HCT116 (cell line): ENCODE data around the gene RGL2. TPM values are rescaled to one million over a fixed set of nuclear protein-coding genes. Genes with fewer than 3 reads are reported as not detected.
A peak's percentile ranks its signal among the peaks of the same experiment; 100 is the strongest.
"Not testable (repeated sequence)": the region's sequence is repeated elsewhere in the genome, so short reads cannot be mapped to it uniquely, and the experiment has no call there.

ENCODE experiments used
- ATAC-seq: fragments of 200-7000 bp; cut with Tn5 transposase; 2 replicates; pipeline ENCODE4 v1.9.1; 2020; ENCODE audit warnings: mild to moderate bottlenecking, moderate library complexity
- BruUV-seq: library from RNA; stranded (reverse); fragments of 400-500 nt; replicated peaks from 2 replicates; lab custom pipeline; 2021; lab: Mats Ljungman, UMichigan
- CTCF ChIA-PET: fragments of 300-600 bp; sonication (Branson Sonifier 250); formaldehyde crosslinking; loops from one replicate; lab custom pipeline; 2021; ENCODE audit warnings: antibody characterized with exemption; lab: Charles Lee
- POLR2A ChIA-PET: fragments of 300-600, 350-600 bp; sonication (Branson Sonifier 250); formaldehyde crosslinking; loops from one replicate; lab custom pipeline; 2021; ENCODE audit warnings: antibody characterized with exemption; lab: Charles Lee
- RAD21 ChIA-PET, 2 experiments: fragments of 300-600 bp; sonication (Branson Sonifier 250); formaldehyde crosslinking; loops; one replicate each; lab custom pipeline; 2023; ENCODE audit warnings: low total read pairs in 2 of 2; ENCODE audit not compliant: uncharacterized antibody in 2 of 2, unreplicated experiment in 2 of 2, low non-redundant PET in 1 of 2; lab: Charles Lee
- DNase-seq: peaks from one replicate; pipeline ENCODE4 v3.0.0-alpha.2; 2010; ENCODE audit warnings: low read depth, low spot score
- H2AFZ ChIP-seq: fragments of 200-600 bp; shearing (Covaris generic), sonication (generic); 2 replicates; pipeline ENCODE4 v1.6.1; 2017; ENCODE audit warnings: low read depth, mixed run types, mixed read lengths, antibody characterized with exemption, low read length; ENCODE audit not compliant: poor library complexity, severe bottlenecking
- H3K27ac ChIP-seq: 2 replicates; pipeline ENCODE4 v1.5.1; 2012; ENCODE audit warnings: low read depth, low read length
- H3K27me3 ChIP-seq: fragments of 200-600 bp; sonication (generic); 2 replicates; pipeline ENCODE4 v1.6.1; 2016; ENCODE audit warnings: mixed run types, low read length, mixed read lengths; ENCODE audit not compliant: insufficient read depth
- H3K36me3 ChIP-seq, 2 experiments: fragments of 200-500 bp in 1 of 2; fragments of 200-600 bp in 1 of 2; sonication (Bioruptor generic) in 1 of 2; sonication (generic) in 1 of 2; 2 replicates each; pipeline versions ENCODE4 v1.5.1 to v1.6.1; 2014 to 2016; ENCODE audit warnings: low read length in 2 of 2, inconsistent platforms in 1 of 2, mixed read lengths in 1 of 2, mixed run types in 1 of 2; ENCODE audit not compliant: insufficient read depth in 2 of 2, control insufficient read depth in 1 of 2
- H3K4me1 ChIP-seq, 2 experiments: fragments of 200-600 bp in 1 of 2; sonication (generic) in 1 of 2; 2 replicates each; pipeline versions ENCODE4 v1.5.1 to v1.6.1; 2012 to 2017; ENCODE audit warnings: low read length in 2 of 2, inconsistent platforms in 1 of 2, mild to moderate bottlenecking in 1 of 2, mixed read lengths in 1 of 2, mixed run types in 1 of 2, moderate library complexity in 1 of 2; ENCODE audit not compliant: insufficient read depth in 2 of 2, control insufficient read depth in 1 of 2
- H3K4me2 ChIP-seq: fragments of 200-600 bp; sonication (generic); 2 replicates; pipeline ENCODE4 v1.6.1; 2017; ENCODE audit warnings: mixed run types, low read length, mixed read lengths
- H3K4me3 ChIP-seq, 2 experiments: fragments of 200-600 bp in 1 of 2; sonication (generic) in 1 of 2; replicated peaks in 1 of 2; 2 replicates each; pipeline ENCODE4 v1.5.1; 2011 to 2016; ENCODE audit warnings: low read length in 2 of 2, control low read depth in 1 of 2, low read depth in 1 of 2, mild to moderate bottlenecking in 1 of 2, mixed read lengths in 1 of 2, mixed run types in 1 of 2
- H3K79me2 ChIP-seq: fragments of 200-600 bp; sonication (generic); 2 replicates; pipeline ENCODE4 v1.6.1; 2017; ENCODE audit warnings: mild to moderate bottlenecking, mixed run types, low read length, moderate library complexity, mixed read lengths; ENCODE audit not compliant: insufficient read depth
- H3K9ac ChIP-seq: fragments of 200-600 bp; sonication (generic); 2 replicates; pipeline ENCODE4 v1.6.1; 2016; ENCODE audit warnings: low read length, mixed read lengths
- H3K9me2 ChIP-seq: fragments of 200-600 bp; sonication (generic), shearing (Covaris generic); 2 replicates; pipeline ENCODE4 v1.6.1; 2017; ENCODE audit warnings: mixed run types, mild to moderate bottlenecking, moderate library complexity; ENCODE audit not compliant: insufficient read depth
- H3K9me3 ChIP-seq, 2 experiments: fragments of 200-500 bp in 1 of 2; fragments of 200-600 bp in 1 of 2; sonication (Bioruptor generic) in 1 of 2; sonication (generic) in 1 of 2; 2 replicates each; pipeline ENCODE4 v1.6.1; 2014 to 2017; ENCODE audit warnings: low read length in 2 of 2, mixed read lengths in 2 of 2, inconsistent platforms in 1 of 2, low read depth in 1 of 2, mild to moderate bottlenecking in 1 of 2, mixed run types in 1 of 2, moderate library complexity in 1 of 2; ENCODE audit not compliant: control insufficient read depth in 1 of 2, insufficient read depth in 1 of 2
- H4K20me1 ChIP-seq: fragments of 200-600 bp; sonication (generic), shearing (Covaris generic); 2 replicates; pipeline ENCODE4 v1.6.1; 2017; ENCODE audit warnings: mixed run types, mild to moderate bottlenecking, moderate library complexity; ENCODE audit not compliant: insufficient read depth
- POLR2A ChIP-seq: IDR thresholded peaks from 2 replicates; pipeline ENCODE4 v1.7.0; 2011; ENCODE audit warnings: borderline replicate concordance; ENCODE audit not compliant: insufficient read depth, insufficient read length; ENCODE audit errors: extremely low read depth
- RAD21 ChIP-seq: IDR thresholded peaks from 2 replicates; pipeline ENCODE4 v1.6.1; 2012; ENCODE audit warnings: low read depth, mild to moderate bottlenecking
- TCF7L2 ChIP-seq: IDR thresholded peaks from 2 replicates; pipeline ENCODE4 v1.7.0; 2011; ENCODE audit warnings: borderline replicate concordance, inconsistent platforms; ENCODE audit not compliant: insufficient read depth, insufficient read length; ENCODE audit errors: extremely low read depth
- ZFX ChIP-seq: fragments of 450-650 bp; IDR thresholded peaks from 2 replicates; pipeline ENCODE4 v1.6.1; 2017
- intact Hi-C: fragments of 100-400 bp; cut with micrococcal nuclease; formaldehyde crosslinking; loops from 2 replicates; pipeline ENCODE4 v1.10.0; 2022
- total RNA-seq: library from RNA; stranded (reverse); gene quantifications from one replicate; pipeline ENCODE4 v1.2.1, GENCODE V29; 2021; ENCODE audit not compliant: unreplicated experiment

RGL2 gene
- total RNA-seq, 1 experiment from 2014 or later: 53.4 TPM

DNA sequence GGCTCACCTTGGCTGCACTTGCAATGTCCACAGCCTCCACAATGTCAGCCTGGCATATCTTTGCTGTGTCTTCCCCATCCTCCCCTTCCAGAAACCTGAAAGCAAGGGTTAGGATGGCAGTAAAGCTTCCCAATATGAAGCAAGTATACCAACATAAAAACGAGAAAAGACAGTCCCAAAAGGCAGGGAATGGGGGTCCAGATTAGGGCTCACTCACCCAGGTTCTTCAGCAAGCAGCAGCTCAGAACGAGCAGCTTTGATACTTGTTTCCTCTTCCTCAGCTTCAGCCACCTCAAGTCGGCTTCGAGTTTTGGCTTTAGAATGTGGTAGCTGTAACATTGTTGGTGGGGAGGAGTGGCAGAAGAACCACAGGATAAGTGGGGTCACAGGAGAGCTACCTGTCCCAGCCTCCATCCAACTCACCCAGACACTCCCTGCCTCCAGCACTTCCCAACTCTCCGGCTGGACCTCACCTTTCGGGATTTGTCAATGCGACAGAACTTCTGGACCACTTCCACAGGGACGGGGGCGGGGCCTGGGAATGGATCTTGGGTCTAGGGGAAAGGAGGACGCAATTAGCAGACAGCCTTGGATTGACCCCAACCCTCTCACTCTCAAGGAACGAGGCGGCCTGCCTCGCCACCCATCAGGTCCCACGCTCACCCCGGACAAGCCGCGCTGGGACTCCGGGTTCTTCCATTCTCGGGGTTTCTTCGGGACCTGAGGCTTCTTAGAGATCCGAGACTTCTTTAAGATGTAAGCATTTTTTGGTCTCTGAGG lies 10.4 kb downstream of the RGL2 start:
- intact Hi-C loops: loop anchor here (5.0 kb wide), 1 partner anchor 104 kb away; the partner anchor contains the start of gene KIFC1
- DNase-seq: no peak
- H3K9me3 ChIP-seq: no peaks in the 10 kb centered on the region
- TF ChIP-seq ZFX: peak; percentile 23; the same call in 1 of the 2 replicates
- no peak for TF ChIP-seq POLR2A
- ATAC-seq: no peak
- H3K4me3 ChIP-seq: peak overlapping the region; percentile 97
- peak overlapping the region; percentile 90 for H3K9ac ChIP-seq
- peak overlapping the region; percentile 67 for H3K27ac ChIP-seq
- H3K27me3 ChIP-seq: no peaks in the 10 kb centered on the region
- peak overlapping the region; percentile 99 for H2AFZ ChIP-seq
- RAD21 ChIA-PET: no interaction called here
- peak overlapping the region; percentile 96 for H3K4me2 ChIP-seq
- BruUV-seq: TSS peak; percentile 72
- POLR2A ChIA-PET: interaction anchor here (1.1 to 2.1 kb wide), 4 partner anchors 9 to 17 kb away, joined by 9 to 11 read pairs (median 10); partner anchors contain the start of genes B3GALT4, RPS18 and VPS52
- peaks cover 32 to 40% of the 10 kb centered on the region in 2 experiments; a peak in 3 of 4 replicates for H3K36me3 ChIP-seq
- CTCF ChIA-PET: interaction anchor here (1.7 to 2.3 kb wide), 4 partner anchors 9 to 11 kb away, joined by 5 to 11 read pairs (median 6); partner anchors contain the start of genes B3GALT4 and RGL2
- peaks cover 54% of the 10 kb centered on the region for H3K79me2 ChIP-seq
- no peaks in the 10 kb centered on the region for H3K9me2 ChIP-seq
- H4K20me1 ChIP-seq: no peaks in the 10 kb centered on the region
- peaks cover 10 to 15% of the 10 kb centered on the region in 2 experiments for H3K4me1 ChIP-seq

DNA sequence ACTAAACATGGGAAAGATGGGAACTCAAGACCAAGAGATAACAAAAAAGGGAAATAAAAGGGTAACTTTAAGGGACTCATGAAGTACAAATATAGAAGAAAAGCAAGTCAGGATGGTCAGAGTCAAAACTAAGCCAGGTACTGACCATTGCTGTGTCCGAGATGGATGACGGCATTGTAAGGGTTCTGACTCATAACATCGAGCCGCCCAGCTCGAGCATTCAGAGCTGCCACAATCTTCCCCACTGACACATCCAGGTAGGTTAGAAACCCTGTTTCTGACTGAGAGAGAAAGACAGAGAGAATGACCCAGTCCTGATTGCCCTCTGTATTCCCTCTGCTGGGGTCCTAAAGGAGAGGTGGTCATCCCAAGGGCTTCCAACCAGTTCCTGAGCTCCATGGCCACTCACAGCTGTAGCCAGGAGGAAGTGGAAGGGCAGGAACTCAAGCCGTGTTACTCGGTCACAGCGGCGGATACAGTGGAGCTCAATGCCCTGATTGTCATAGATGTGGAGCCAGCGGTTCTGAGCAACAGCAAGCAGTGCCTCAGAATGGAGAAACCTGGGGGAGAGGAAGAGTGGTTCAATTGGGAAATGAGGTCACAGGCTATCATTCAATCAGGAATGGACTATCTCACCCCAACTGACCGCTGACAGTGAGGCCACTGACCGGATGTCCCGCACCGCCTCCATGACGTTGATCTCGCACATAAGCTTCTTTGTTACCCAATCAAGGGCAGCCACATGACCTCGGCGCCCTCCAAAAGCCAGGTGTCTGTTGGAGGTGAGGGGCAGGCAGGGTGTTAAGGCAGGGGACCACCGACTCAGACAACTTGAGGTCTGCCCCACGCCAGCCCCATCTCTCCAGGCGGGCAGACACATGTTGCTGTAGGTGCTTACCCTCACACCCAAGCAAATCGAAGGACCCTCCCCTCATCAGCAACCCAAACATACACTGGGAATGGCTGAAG lies 11.5 kb downstream of the RGL2 start:
- Histone ChIP-seq H4K20me1 (no peaks in the 10 kb centered on the region), H3K9me3 (no peaks in the 10 kb centered on the region), H3K4me2 (peak overlapping the region; percentile 96), H3K36me3 (peaks cover 33 to 47% of the 10 kb centered on the region in 2 experiments; a peak in 3 of 4 replicates), H3K27ac (no peak overlapping the region), H3K4me3 (peak overlapping the region in 1 of 2 experiments; percentile 97; a peak in 1 of 4 replicates), H3K9ac (no peak overlapping the region; the same call in 1 of the 2 replicates), H3K4me1 (peaks cover 10 to 15% of the 10 kb centered on the region in 2 experiments), H3K9me2 (no peaks in the 10 kb centered on the region), H3K27me3 (no peaks in the 10 kb centered on the region), H3K79me2 (peaks cover 55% of the 10 kb centered on the region), H2AFZ (no peak overlapping the region)
- CTCF ChIA-PET: no interaction called here
- POLR2A ChIA-PET: no interaction called here
- no peak for TF ChIP-seq ZFX
- no peak for TF ChIP-seq RAD21
- no peak for TF ChIP-seq TCF7L2
- intact Hi-C loops: loop anchor here (5.0 kb wide), 1 partner anchor 105 kb away; the partner anchor contains the start of gene KIFC1
- no TSS peak for BruUV-seq
- ATAC-seq: no peak
- no peak for DNase-seq
- RAD21 ChIA-PET: no interaction called here

DNA sequence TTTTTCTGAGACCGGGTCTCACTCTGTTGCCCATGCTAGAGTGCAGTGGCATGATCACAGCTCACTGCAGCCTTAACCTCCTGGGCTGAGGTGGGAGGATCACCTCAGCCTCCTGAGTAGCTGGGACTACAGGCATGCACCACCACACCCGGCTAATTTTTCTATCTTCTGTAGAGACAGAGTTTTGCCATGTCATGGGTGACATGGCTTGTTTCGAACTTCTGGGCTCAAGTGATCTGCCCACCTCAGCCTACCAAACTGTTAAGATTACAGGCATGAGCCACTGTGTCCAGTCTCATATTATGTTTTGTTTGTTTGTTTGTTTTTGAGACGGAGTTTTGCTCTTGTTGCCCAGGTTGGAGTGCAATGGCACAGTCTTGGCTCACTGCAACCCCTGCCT lies 13.5 kb downstream of the RGL2 start:
- DNase-seq, H4K20me1 ChIP-seq, H3K4me2 ChIP-seq, ATAC-seq, H3K27ac ChIP-seq, H3K27me3 ChIP-seq, CTCF ChIA-PET, BruUV-seq, H3K4me3 ChIP-seq, H2AFZ ChIP-seq, H3K9ac ChIP-seq, RAD21 ChIA-PET, POLR2A ChIA-PET, H3K9me2 ChIP-seq, H3K9me3 ChIP-seq: not testable (repeated sequence)
- peaks cover 27 to 44% of the 10 kb centered on the region in 2 experiments; a peak in 3 of 4 replicates for H3K36me3 ChIP-seq
- H3K4me1 ChIP-seq: peaks cover 9 to 18% of the 10 kb centered on the region in 2 experiments; a peak in 3 of 4 replicates
- H3K79me2 ChIP-seq: peaks cover 37% of the 10 kb centered on the region
- intact Hi-C loops: loop anchor here (5.0 kb wide), 1 partner anchor 107 kb away; the partner anchor contains the start of gene KIFC1
